ENCODE measurements around the gene GNA15.

GNA15 gene

DNA sequence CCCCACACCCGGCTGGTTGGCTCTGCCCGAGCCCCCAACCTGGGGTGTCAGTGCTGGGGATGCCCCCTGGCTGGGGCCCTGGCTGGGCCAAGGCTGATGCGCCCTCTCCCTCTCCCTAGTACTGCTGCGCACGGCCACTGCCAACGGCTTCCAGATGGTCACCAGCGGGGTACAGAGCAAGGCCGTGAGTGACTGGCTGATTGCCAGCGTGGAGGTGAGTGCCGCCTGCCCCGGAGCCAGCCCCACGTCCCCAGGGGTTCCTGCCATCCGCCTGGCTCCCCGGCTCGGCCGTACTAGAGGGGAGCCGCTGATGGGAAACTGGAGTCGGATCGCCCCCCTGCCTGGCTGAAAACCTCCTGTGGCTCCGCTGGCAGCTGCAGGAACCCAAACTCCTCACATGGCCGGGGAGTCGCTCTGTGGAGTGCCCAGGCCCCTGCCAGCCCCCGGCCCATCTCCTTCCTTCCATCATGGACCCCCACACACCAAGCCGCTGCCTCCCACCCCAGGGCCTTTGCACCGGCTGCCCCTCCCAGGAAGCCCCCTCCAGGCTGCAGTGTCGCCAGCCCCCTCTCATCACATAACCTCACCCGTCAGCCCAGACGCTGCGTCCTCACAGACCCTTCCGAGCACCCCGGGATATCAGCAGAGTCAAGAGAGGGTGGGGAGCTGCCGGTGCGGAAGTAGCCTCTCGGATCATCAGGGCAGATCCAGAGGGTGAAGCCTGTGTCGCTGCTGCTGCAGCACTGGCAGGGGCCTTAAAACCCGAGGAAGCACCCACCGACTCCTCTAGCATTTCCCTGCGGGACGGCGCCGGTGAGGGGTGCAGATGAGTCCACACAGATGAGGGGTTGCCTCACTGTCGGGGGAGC, 60.5 kb downstream of the GNA15 start:
- H3K4me1 ChIP-seq (ENCODE audit: insufficient read depth, low read length) = no peaks in the 10 kb centered on the region
- no peak overlapping the region for H3K4me3 ChIP-seq (ENCODE audit: low read depth in 1 of 2, low read length in 2 of 2)
- DNase-seq (no peak), ATAC-seq (ENCODE audit: insufficient read depth, low read depth) (no peak)
- H2AFZ ChIP-seq (ENCODE audit: low read depth, low read length) = no peak overlapping the region
- peaks cover 34% of the 10 kb centered on the region for H3K79me2 ChIP-seq (ENCODE audit: insufficient read depth, low read length)
- no peak overlapping the region for H3K27ac ChIP-seq (ENCODE audit: low read length)
- peaks cover 24% of the 10 kb centered on the region for H4K20me1 ChIP-seq (ENCODE audit: insufficient read depth, low read length)
- no peak overlapping the region for H3K4me2 ChIP-seq (ENCODE audit: insufficient read depth, low read length)
- no peak overlapping the region for H3K9ac ChIP-seq (ENCODE audit: low read depth, low read length)
- H3K27me3 ChIP-seq (ENCODE audit: insufficient read depth, low read length, poor library complexity) = no peaks in the 10 kb centered on the region
- H3K9me3 ChIP-seq (ENCODE audit: insufficient read depth, low read length, severe bottlenecking) = no peaks in the 10 kb centered on the region
- TF ChIP-seq EZH2 (IDR thresholded peaks at IDR 0.05; ENCODE audit: borderline replicate concordance, low read depth, low read length, severe bottlenecking) (no peak), CTCF (IDR thresholded peaks at IDR 0.05; ENCODE audit: borderline replicate concordance, extremely low read depth, low read length, poor library complexity, severe bottlenecking) (no peak)
- peaks cover 75% of the 10 kb centered on the region for H3K36me3 ChIP-seq (ENCODE audit: insufficient read depth, low read length)

DNA sequence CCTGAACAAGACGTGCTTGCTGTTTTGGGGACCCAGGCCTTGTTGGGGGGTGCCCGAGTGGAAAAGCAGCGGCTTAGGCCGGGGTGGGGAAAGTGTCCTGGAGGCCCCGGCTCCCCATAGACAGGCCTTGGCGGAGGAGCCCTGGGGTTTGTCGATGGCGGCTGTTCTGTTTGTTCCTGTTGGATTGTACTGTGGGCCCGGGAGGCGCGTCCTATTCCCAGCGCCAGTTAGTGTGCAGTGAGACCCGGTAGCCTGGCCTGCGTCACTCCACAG, 61.0 kb downstream of the GNA15 start:
- Histone ChIP-seq H3K9me3 (ENCODE audit: insufficient read depth, low read length, severe bottlenecking) (no peaks in the 10 kb centered on the region), H3K79me2 (ENCODE audit: insufficient read depth, low read length) (peaks cover 28% of the 10 kb centered on the region), H3K36me3 (ENCODE audit: insufficient read depth, low read length) (peaks cover 75% of the 10 kb centered on the region), H4K20me1 (ENCODE audit: insufficient read depth, low read length) (peaks cover 19% of the 10 kb centered on the region), H3K9ac (ENCODE audit: low read depth, low read length) (no peak overlapping the region), H3K4me2 (ENCODE audit: insufficient read depth, low read length) (no peak overlapping the region), H3K4me1 (ENCODE audit: insufficient read depth, low read length) (no peaks in the 10 kb centered on the region), H2AFZ (ENCODE audit: low read depth, low read length) (no peak overlapping the region), H3K27ac (ENCODE audit: low read length) (no peak overlapping the region), H3K27me3 (ENCODE audit: insufficient read depth, low read length, poor library complexity) (no peaks in the 10 kb centered on the region), H3K4me3 (ENCODE audit: low read depth in 1 of 2, low read length in 2 of 2) (no peak overlapping the region)
- no peak for TF ChIP-seq EZH2 (IDR thresholded peaks at IDR 0.05; ENCODE audit: borderline replicate concordance, low read depth, low read length, severe bottlenecking)
- no peak for TF ChIP-seq CTCF (IDR thresholded peaks at IDR 0.05; ENCODE audit: borderline replicate concordance, extremely low read depth, low read length, poor library complexity, severe bottlenecking)
- ATAC-seq (ENCODE audit: insufficient read depth, low read depth) = no peak
- no peak for DNase-seq

- TF ChIP-seq EZH2 (IDR thresholded peaks at IDR 0.05; ENCODE audit: borderline replicate concordance, low read depth, low read length, severe bottlenecking) = no peak
- no peak for TF ChIP-seq CTCF (IDR thresholded peaks at IDR 0.05; ENCODE audit: borderline replicate concordance, extremely low read depth, low read length, poor library complexity, severe bottlenecking)
- H3K79me2 ChIP-seq (ENCODE audit: insufficient read depth, low read length) = peaks cover 9% of the 10 kb centered on the region
- H3K36me3 ChIP-seq (ENCODE audit: insufficient read depth, low read length) = peaks cover 72% of the 10 kb centered on the region
- H3K27ac ChIP-seq (ENCODE audit: low read length) = no peak overlapping the region
- H3K9me3 ChIP-seq (ENCODE audit: insufficient read depth, low read length, severe bottlenecking) = no peaks in the 10 kb centered on the region
- ATAC-seq (ENCODE audit: insufficient read depth, low read depth) = no peak
- DNase-seq = no peak
- no peaks in the 10 kb centered on the region for H3K27me3 ChIP-seq (ENCODE audit: insufficient read depth, low read length, poor library complexity)
- no peak overlapping the region for H3K9ac ChIP-seq (ENCODE audit: low read depth, low read length)
- H2AFZ ChIP-seq (ENCODE audit: low read depth, low read length) = no peak overlapping the region
- H3K4me2 ChIP-seq (ENCODE audit: insufficient read depth, low read length) = no peak overlapping the region
- H4K20me1 ChIP-seq (ENCODE audit: insufficient read depth, low read length) = peaks cover 5% of the 10 kb centered on the region
- no peak overlapping the region for H3K4me3 ChIP-seq (ENCODE audit: low read depth in 1 of 2, low read length in 2 of 2)
- H3K4me1 ChIP-seq (ENCODE audit: insufficient read depth, low read length) = no peaks in the 10 kb centered on the region
Observed at GRCh38 chr19:3198901-3199700, 63.3 kb downstream of the GNA15 start.
